HepG2 (cell line): ENCODE data around the gene ANKRD66. TPM values are rescaled to one million over a fixed set of nuclear protein-coding genes. Genes with fewer than 3 reads are reported as not detected.
A peak's percentile ranks its signal among the peaks of the same experiment; 100 is the strongest.

ENCODE experiments used
- ATAC-seq: fragments of 200-7000 bp; cut with Tn5 transposase; 3 replicates; pipeline ENCODE4 v1.9.1; 2020; ENCODE audit warnings: mild to moderate bottlenecking, moderate library complexity
- BruUV-seq: library from RNA; stranded (reverse); fragments of 400-500 nt; replicated peaks from 2 replicates; lab custom pipeline; 2021; lab: Mats Ljungman, UMichigan
- CTCF ChIA-PET: fragments of 300-600 bp; formaldehyde crosslinking; extraction: SDS; loops from one replicate; lab custom pipeline; 2021; ENCODE audit warnings: low total read pairs, inconsistent platforms, low intra/inter-chr PET ratio; lab: Yijun Ruan, JAX
- POLR2A ChIA-PET: fragments of 350-600 bp; sonication (Branson Sonifier 250); formaldehyde crosslinking; loops from one replicate; lab custom pipeline; 2020; ENCODE audit warnings: antibody characterized with exemption, inconsistent platforms; lab: Yijun Ruan, JAX
- DNase-seq: peaks from one replicate; pipeline ENCODE4 v3.0.0-alpha.2; 2015; ENCODE audit warnings: low spot score
- FAIRE-seq: peaks from 3 replicates; lab custom pipeline; 2011; peaks lifted over from hg19 to GRCh38; lab: Jason Lieb, UNC
- H2AFZ ChIP-seq: one replicate; pipeline ENCODE4 v1.6.1; 2011; ENCODE audit warnings: low read length, inconsistent platforms
- H3K27ac ChIP-seq: fragments of 300-600 bp; 3 replicates; pipeline ENCODE4 v1.8.0; 2011; ENCODE audit warnings: mixed run types, mild to moderate bottlenecking, mixed read lengths, low read length, inconsistent platforms; ENCODE audit not compliant: insufficient read depth; ENCODE audit errors: extremely low read length
- H3K27me3 ChIP-seq, 2 experiments: fragments of 200-600 bp in 1 of 2; 2 replicates in 1 of 2; 3 replicates in 1 of 2; pipeline versions ENCODE4 v1.6.0 to v1.8.0; 2011; ENCODE audit warnings: low read length in 2 of 2, mild to moderate bottlenecking in 2 of 2, moderate library complexity in 2 of 2, inconsistent platforms in 1 of 2; ENCODE audit not compliant: insufficient read depth in 2 of 2, control insufficient read depth in 1 of 2
- H3K36me3 ChIP-seq, 2 experiments: fragments of 200-600 bp in 1 of 2; replicated peaks in 1 of 2; 2 replicates in 1 of 2; 3 replicates in 1 of 2; pipeline versions ENCODE4 v1.5.1 to v1.8.0; 2011; ENCODE audit warnings: low read length in 2 of 2, inconsistent platforms in 1 of 2; ENCODE audit not compliant: insufficient read depth in 2 of 2, control insufficient read depth in 1 of 2
- H3K4me1 ChIP-seq: 2 replicates; pipeline ENCODE4 v1.5.1; 2012; ENCODE audit warnings: low read length, inconsistent platforms; ENCODE audit not compliant: insufficient read depth
- H3K4me2 ChIP-seq: 2 replicates; pipeline ENCODE4 v1.6.0; 2011; ENCODE audit warnings: low read depth, low read length, inconsistent platforms
- H3K4me3 ChIP-seq, 3 experiments: fragments of 200-600 bp in 1 of 3; sonication (generic), shearing (Covaris generic) in 1 of 3; replicated peaks in 1 of 3; 2 replicates each; pipeline ENCODE4 v1.5.1; 2011 to 2016; ENCODE audit warnings: low read length in 3 of 3, inconsistent platforms in 2 of 3, low read depth in 2 of 3, mild to moderate bottlenecking in 2 of 3, control low read depth in 1 of 3, mixed read lengths in 1 of 3; ENCODE audit not compliant: insufficient read depth in 1 of 3
- H3K79me2 ChIP-seq: one replicate; pipeline ENCODE4 v1.6.1; 2011; ENCODE audit warnings: low read length, inconsistent platforms; ENCODE audit not compliant: insufficient read depth
- H3K9ac ChIP-seq: 2 replicates; pipeline ENCODE4 v1.6.0; 2011; ENCODE audit warnings: mild to moderate bottlenecking, low read depth, low read length, inconsistent platforms; ENCODE audit not compliant: insufficient read depth
- H3K9me3 ChIP-seq: 2 replicates; pipeline ENCODE4 v1.5.1; 2012; ENCODE audit warnings: mild to moderate bottlenecking, low read length
- H4K20me1 ChIP-seq: 2 replicates; pipeline ENCODE4 v1.6.0; 2011; ENCODE audit warnings: inconsistent platforms, mild to moderate bottlenecking, low read length, moderate library complexity; ENCODE audit not compliant: insufficient read depth
- CREM ChIP-seq, 2 experiments: sonication (generic) in 1 of 2; formaldehyde crosslinking in 1 of 2; IDR thresholded peaks; 2 replicates each; pipeline versions ENCODE4 v1.4.0 to v1.6.1; 2016 to 2020; ENCODE audit warnings: antibody characterized with exemption in 1 of 2, mild to moderate bottlenecking in 1 of 2, missing genetic modification reagents in 1 of 2
- GABPA ChIP-seq, 2 experiments: IDR thresholded peaks; 2 replicates each; pipeline ENCODE4 v1.6.1; 2011 to 2016; ENCODE audit warnings: low read depth in 2 of 2, low read length in 1 of 2, missing biosample characterization in 1 of 2, missing genetic modification characterization in 1 of 2
- MIXL1 ChIP-seq: IDR thresholded peaks from 2 replicates; pipeline ENCODE4 v1.6.1; 2016
- NBN ChIP-seq: fragments of 450-650 bp; conservative IDR thresholded peaks from 2 replicates; pipeline ENCODE4 v1.6.1; 2017
- TBL1XR1 ChIP-seq: fragments of 150-350 bp; IDR thresholded peaks from 2 replicates; pipeline ENCODE4 v1.6.1; 2014; ENCODE audit warnings: borderline replicate concordance, low read length; ENCODE audit not compliant: partially characterized antibody
- TBX2 ChIP-seq: sonication (generic); formaldehyde crosslinking; IDR thresholded peaks from 2 replicates; pipeline ENCODE4 v1.5.0; 2020; ENCODE audit warnings: missing genetic modification reagents, mild to moderate bottlenecking, borderline replicate concordance
- ZNF296 ChIP-seq: sonication (generic); formaldehyde crosslinking; conservative IDR thresholded peaks from 2 replicates; pipeline ENCODE4 v1.5.0; 2020; ENCODE audit warnings: mild to moderate bottlenecking, missing genetic modification reagents
- ZNF549 ChIP-seq: sonication (generic); formaldehyde crosslinking; IDR thresholded peaks from 2 replicates; pipeline ENCODE4 v1.5.0; 2020; ENCODE audit warnings: missing genetic modification reagents
- in situ Hi-C: cut with HindIII; loops from 2 replicates; pipeline ENCODE4 v1.10.0; 2017; ENCODE audit warnings: low pct_unique_long_range_greater_than_20kb; ENCODE audit not compliant: extremely low pct_ligation_motif_present
- intact Hi-C: fragments of 100-400 bp; cut with micrococcal nuclease; formaldehyde crosslinking; loops from one replicate; pipeline ENCODE4 v1.10.0; 2022; ENCODE audit not compliant: unreplicated experiment
- polyA plus RNA-seq, 8 experiments: library from polyadenylated mRNA; depleted of rRNA in 3 of 8; stranded (reverse) in 7 of 8; unstranded in 1 of 8; fragments of >200 nt; fragmentation: Illumina TruSeq in 4 of 8; extraction: Trizol in 4 of 8; gene quantifications; 2 replicates each; pipeline versions ENCODE4 v1.2.1 to v1.2.3, GENCODE V29; 2011 to 2016; ENCODE audit warnings: low read depth in 4 of 8, missing spikeins in 1 of 8, mixed read lengths in 1 of 8; ENCODE audit not compliant: insufficient read depth in 1 of 8
- total RNA-seq, 5 experiments: library from RNA; depleted of rRNA; stranded (reverse); fragments of >200 nt; fragmentation: Illumina TruSeq; extraction: Trizol; gene quantifications; 2 replicates each; pipeline ENCODE4 v1.2.3, GENCODE V29; 2016; ENCODE audit warnings: low read depth in 1 of 5
- TF ChIP-seq, protein P1 (sequence below): conservative IDR thresholded peaks from 2 replicates; pipeline ENCODE4 v1.6.1; 2018; ENCODE audit warnings: missing genetic modification reagents
- TF ChIP-seq, protein P2 (sequence below): sonication (generic); formaldehyde crosslinking; IDR thresholded peaks from 2 replicates; pipeline ENCODE4 v1.4.0; 2020; ENCODE audit warnings: missing genetic modification reagents

ANKRD66 gene
- total and polyA plus RNA-seq, 2 of the 13 experiments (the other 11 are each of a cell fraction or from before 2014, with no cell fraction given): not detected

DNA sequence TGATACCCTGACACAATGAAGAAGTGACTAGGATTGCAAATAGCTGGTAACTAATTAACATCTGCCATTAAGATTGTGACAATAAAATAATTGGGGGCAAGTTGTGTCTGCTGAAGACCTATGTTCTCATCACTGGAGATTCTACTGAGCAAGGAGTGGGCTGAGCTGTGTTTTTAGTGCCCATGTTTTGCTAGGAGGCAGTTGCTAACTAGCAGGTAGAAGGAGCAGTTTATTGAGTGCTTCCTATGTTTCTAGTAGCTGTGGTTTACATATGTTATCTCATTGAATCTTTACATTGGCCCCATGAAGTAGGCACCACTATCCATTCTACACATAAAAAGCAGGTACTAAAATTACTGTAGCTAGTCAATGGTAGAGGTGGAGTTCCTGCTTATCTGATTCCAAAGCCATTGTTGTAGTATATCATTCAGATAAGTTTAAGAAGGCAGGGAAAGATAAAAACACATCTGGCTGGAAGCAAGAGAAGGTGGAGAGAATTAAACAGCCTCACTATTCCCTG, 43.7 kb downstream of the ANKRD66 start:
- no peak overlapping the region for H2AFZ ChIP-seq
- POLR2A ChIA-PET: no interaction called here
- H3K9ac ChIP-seq: no peak overlapping the region
- BruUV-seq: no TSS peak
- H3K4me2 ChIP-seq: no peak overlapping the region
- FAIRE-seq: no peak
- CTCF ChIA-PET: no interaction called here
- ATAC-seq: peak; percentile 52
- no peak for DNase-seq
- no peak overlapping the region for H3K4me3 ChIP-seq
- no peaks in the 10 kb centered on the region for H3K9me3 ChIP-seq
- H4K20me1 ChIP-seq: no peaks in the 10 kb centered on the region
- H3K4me1 ChIP-seq: peaks cover 23% of the 10 kb centered on the region
- no peaks in the 10 kb centered on the region for H3K79me2 ChIP-seq
- H3K27me3 ChIP-seq: no peaks in the 10 kb centered on the region
- peak overlapping the region; percentile 39 for H3K27ac ChIP-seq
- intact Hi-C loops (no loop called here), in situ Hi-C loops (no loop called here)
- TF ChIP-seq TBX2: peak; percentile 14; the same call in 1 of the 2 replicates
- TF ChIP-seq ZNF549 (CRISPR knock-in tag): no peak
- peak; percentile 11; the same call in 1 of the 2 replicates for TF ChIP-seq CREM (IDR thresholded peaks at IDR 0.05)
- no peak for TF ChIP-seq CREM (CRISPR knock-in tag; IDR thresholded peaks at IDR 0.05)
- TF ChIP-seq, protein P1, sequence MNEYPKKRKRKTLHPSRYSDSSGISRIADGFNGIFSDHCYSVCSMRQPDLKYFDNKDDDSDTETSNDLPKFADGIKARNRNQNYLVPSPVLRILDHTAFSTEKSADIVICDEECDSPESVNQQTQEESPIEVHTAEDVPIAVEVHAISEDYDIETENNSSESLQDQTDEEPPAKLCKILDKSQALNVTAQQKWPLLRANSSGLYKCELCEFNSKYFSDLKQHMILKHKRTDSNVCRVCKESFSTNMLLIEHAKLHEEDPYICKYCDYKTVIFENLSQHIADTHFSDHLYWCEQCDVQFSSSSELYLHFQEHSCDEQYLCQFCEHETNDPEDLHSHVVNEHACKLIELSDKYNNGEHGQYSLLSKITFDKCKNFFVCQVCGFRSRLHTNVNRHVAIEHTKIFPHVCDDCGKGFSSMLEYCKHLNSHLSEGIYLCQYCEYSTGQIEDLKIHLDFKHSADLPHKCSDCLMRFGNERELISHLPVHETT (CRISPR knock-in tag): no peak
- TF ChIP-seq NBN: no peak
- TF ChIP-seq GABPA (IDR thresholded peaks at IDR 0.05; ENCODE audit: low read depth, low read length): no peak
- TF ChIP-seq GABPA (CRISPR knock-in tag; IDR thresholded peaks at IDR 0.05; ENCODE audit: low read depth): peak; percentile 2; the same call in 1 of the 2 replicates
- no peak for TF ChIP-seq ZNF296 (CRISPR knock-in tag)
- no peak for TF ChIP-seq TBL1XR1
- 0 out of 2 replicates have a peak, but pooled peaks have one; percentile 5 for TF ChIP-seq MIXL1
- TF ChIP-seq, protein P2, sequence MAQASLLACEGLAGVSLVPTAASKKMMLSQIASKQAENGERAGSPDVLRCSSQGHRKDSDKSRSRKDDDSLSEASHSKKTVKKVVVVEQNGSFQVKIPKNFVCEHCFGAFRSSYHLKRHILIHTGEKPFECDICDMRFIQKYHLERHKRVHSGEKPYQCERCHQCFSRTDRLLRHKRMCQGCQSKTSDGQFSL (CRISPR knock-in tag): no peak
- H3K36me3 ChIP-seq: no peaks in the 10 kb centered on the region
